GM12801 (cell line): ENCODE results near the gene SRPK2.

ENCODE experiments used
- CTCF ChIP-seq: IDR thresholded peaks from one replicate; pipeline ENCODE4 v1.5.1; 2011; ENCODE audit warnings: control low read depth; ENCODE audit not compliant: insufficient read length; ENCODE audit errors: extremely low read depth

SRPK2 gene

DNA sequence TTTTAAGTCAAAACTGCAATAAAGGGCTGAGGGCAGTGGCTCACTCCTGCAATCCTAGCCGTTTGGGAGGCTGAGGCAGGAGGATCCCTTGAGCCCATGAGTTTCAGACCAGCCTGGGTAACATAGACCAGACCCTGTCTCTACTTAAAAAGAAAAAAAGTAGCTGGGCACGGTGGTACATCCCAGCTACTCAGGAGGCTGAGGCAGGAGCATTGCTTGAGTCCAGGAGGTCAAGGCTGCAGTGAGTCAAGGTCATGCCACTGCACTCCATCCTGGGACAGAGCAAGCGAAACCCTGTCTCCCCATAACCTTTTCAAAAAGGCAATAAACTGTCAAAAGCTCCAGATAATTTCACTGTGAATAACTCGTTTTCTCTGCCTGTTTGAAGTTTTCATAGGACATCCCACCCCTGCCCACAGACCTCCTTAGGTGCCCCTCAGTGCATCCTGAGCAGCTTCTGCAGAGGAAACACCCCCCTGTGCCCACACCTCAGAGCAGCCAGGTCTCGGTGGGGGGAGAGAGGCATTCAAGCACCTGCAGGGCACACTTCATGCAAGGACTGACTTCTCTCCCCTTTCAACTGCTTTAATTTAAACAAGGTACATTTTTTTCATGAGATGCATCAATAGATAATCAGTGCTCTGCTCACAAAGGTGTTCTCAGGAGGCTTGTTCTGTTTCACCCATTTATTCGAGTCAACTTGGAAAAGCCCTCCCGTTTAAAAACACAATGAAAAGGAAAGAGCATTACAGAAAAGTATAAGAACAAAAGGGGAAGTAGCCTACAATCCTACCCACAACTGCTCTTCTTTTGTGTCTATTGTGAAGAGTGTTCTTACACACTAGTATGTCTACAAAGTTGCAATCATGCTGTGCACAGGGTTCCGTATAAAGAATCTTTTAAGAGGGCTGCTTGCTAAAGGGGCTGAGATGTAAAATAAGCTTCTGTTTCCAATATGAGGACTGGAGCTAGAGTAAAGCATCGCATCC lies 269.8 kb downstream of the SRPK2 start:
- no peak for TF ChIP-seq CTCF

DNA sequence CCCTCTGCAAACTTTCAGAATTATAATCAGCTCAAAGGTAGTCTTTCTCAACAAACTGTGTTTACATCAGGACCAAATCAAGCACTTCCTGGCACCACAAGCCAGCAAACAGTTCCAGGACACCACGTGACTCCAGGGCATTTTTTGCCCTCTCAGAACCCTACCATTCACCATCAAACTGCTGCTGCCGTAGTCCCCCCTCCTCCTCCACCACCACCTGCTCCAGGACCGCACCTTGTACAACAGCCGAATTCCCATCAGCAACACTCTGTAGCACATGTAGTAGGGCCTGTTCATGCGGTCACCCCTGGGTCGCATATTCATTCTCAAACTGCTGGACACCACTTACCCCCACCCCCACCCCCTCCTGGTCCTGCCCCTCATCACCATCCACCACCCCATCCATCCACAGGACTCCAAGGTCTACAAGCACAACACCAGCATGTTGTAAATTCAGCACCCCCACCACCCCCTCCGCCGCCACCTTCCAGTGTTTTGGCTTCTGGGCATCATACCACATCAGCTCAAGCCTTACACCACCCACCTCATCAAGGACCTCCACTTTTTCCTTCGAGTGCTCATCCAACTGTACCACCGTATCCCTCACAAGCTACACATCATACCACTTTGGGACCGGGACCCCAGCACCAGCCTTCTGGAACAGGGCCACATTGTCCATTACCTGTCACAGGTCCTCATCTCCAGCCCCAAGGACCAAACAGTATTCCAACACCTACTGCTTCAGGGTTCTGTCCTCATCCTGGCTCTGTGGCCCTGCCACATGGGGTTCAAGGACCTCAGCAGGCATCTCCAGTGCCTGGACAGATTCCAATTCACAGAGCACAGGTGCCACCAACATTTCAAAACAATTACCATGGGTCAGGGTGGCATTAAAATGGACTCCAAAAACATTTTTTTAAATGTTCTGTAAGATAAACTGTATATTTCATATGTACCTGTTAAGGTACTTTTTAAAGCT lies 276.0 kb downstream of the SRPK2 start:
- no peak for TF ChIP-seq CTCF

- no peak for TF ChIP-seq CTCF
Measured at GRCh38 chr7:105107458-105107857, 281.3 kb downstream of the SRPK2 start.

DNA sequence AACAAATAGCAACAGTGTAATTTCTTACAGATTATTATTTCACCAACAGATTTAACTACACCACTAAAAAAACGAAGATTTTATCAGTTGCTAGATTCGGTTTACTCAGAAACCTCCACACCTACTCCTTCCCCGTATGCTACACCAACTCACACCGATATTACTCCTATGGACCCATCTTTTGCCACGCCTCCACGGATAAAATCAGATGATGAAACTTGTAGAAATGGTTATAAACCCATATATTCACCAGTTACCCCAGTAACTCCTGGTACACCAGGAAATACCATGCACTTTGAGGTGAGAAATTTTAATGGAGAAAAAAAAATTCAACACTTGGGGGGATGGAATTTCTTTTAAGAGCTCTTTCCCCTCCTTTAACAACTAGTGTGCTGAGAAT lies 282.2 kb downstream of the SRPK2 start:
- no peak for TF ChIP-seq CTCF

GRCh38 chr7:105105579-105105978 lies 283.1 kb downstream of the SRPK2 start:
- TF ChIP-seq CTCF: no peak

DNA sequence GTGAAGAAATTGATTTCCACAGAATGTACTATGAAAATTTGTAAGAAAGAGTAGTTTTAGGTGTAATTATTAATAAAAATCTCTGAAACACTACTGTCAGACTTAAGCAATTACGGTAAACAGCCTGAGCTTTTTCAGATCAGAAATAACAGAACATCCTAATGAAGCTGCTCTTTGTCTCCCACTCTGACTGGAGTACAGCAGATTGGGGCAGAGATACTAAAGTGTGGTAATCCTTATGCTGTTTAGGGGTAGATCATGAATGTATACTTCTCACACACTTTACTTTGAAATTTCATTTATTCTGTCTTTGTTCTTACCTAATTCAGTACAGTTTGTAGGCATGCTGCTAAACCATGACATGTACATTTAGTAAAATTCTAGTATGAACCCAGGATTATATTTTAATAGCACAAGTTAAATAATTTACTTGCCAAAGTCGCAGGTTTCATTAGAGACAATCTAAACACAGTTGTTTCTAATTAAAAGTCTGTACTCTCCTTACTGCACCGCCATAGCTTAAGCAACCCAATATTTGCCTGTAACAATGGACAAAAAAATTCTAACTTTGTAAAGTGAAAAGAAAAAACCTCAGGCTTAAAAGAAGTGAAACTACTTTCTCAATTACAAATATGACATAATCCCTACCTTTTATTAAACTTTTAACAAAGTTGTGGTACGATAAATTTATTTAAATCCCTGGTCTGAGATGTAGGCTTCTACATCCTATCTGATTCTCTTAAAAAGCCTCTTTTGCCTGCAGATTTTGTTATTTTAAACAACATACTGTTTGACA lies 286.0 kb downstream of the SRPK2 start:
- no peak for TF ChIP-seq CTCF
